22Rv1 (cell line): ENCODE data around the gene CDK6.

Experiments used
- ZFX ChIP-seq: fragments of 450-650 bp; IDR thresholded peaks from 2 replicates; pipeline ENCODE4 v1.6.1; 2017; ENCODE audit warnings: antibody characterized with exemption, borderline replicate concordance
- TF ChIP-seq, protein P1 (sequence below): fragments of 450-650 bp; IDR thresholded peaks from 2 replicates; pipeline ENCODE4 v1.5.1; 2017; ENCODE audit warnings: mild to moderate bottlenecking

DNA sequence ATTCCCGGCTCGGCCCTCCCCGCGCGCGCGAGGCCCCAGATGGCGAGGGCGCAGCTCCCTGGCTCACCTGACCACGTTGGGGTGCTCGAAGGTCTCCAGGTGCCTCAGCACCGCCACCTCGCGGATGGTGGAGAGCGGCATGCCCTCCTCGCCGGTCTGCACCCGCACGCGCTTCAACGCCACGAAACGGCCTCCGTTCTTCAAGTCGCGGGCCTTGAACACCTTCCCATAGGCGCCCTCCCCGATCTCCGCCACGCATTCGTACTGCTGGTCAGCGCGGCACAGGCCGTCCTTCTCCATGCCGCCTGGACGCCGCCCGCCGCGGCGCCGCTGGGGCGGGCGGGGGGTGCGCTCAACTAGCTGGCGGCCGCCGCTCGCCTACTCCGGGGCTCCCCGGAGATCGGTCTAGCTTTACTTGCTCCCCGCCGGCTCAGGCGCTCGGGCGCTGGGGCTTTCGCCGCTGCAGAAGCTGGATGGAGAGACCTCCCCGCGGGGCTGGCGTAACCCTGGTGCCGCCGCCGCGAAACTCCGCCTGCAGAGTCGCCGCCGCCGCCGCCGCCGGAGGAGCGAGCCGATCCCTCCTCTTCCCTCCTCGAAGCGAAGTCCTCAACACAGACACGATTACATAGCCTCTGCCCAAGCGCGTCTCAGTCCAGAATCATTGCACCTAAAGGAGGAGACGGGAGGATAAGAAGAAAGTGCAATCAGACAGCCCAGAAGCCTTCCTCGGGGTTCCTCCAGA, 3.2 kb downstream of the CDK6 start:
- TF ChIP-seq, protein P1, sequence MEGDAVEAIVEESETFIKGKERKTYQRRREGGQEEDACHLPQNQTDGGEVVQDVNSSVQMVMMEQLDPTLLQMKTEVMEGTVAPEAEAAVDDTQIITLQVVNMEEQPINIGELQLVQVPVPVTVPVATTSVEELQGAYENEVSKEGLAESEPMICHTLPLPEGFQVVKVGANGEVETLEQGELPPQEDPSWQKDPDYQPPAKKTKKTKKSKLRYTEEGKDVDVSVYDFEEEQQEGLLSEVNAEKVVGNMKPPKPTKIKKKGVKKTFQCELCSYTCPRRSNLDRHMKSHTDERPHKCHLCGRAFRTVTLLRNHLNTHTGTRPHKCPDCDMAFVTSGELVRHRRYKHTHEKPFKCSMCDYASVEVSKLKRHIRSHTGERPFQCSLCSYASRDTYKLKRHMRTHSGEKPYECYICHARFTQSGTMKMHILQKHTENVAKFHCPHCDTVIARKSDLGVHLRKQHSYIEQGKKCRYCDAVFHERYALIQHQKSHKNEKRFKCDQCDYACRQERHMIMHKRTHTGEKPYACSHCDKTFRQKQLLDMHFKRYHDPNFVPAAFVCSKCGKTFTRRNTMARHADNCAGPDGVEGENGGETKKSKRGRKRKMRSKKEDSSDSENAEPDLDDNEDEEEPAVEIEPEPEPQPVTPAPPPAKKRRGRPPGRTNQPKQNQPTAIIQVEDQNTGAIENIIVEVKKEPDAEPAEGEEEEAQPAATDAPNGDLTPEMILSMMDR, result peak; percentile 95
- TF ChIP-seq ZFX, result no peak
